ENCODE data around the gene SMYD2.

The SMYD2 gene

GRCh38 chr1:214281021-214281719 lies at the start of gene SMYD2:
SMYD2 (plus strand) TSS chr1:214281159; CDS start chr1:214281255, 96 bp downstream.
- peak; percentile 38 to 46 for DNase-seq

GRCh38 chr1:214233856-214234634 lies 46.9 kb upstream of the SMYD2 start:
- no peak for DNase-seq

GRCh38 chr1:214234635-214235025 lies 46.3 kb upstream of the SMYD2 start:
- no peak for DNase-seq

- DNase-seq = no peak
Measured at GRCh38 chr1:214236477-214236876, 44.5 kb upstream of the SMYD2 start.

- no peak for DNase-seq
Measured at GRCh38 chr1:214241060-214241459, 39.9 kb upstream of the SMYD2 start.

GRCh38 chr1:214244252-214244651 lies 36.7 kb upstream of the SMYD2 start:
- DNase-seq = no peak

- no peak for DNase-seq
Measured at GRCh38 chr1:214244841-214245240, 36.1 kb upstream of the SMYD2 start.

GRCh38 chr1:214247501-214248041 lies 33.4 kb upstream of the SMYD2 start:
- no peak for DNase-seq

- no peak for DNase-seq
Measured at GRCh38 chr1:214248311-214249085, 32.5 kb upstream of the SMYD2 start.

- no peak for DNase-seq
Measured at GRCh38 chr1:214249651-214250050, 31.3 kb upstream of the SMYD2 start.

GRCh38 chr1:214251354-214251753 lies 29.6 kb upstream of the SMYD2 start:
- DNase-seq = no peak

GRCh38 chr1:214255509-214255908 lies 25.4 kb upstream of the SMYD2 start:
- DNase-seq = no peak

- no peak for DNase-seq
Measured at GRCh38 chr1:214259353-214259977, 21.5 kb upstream of the SMYD2 start.

GRCh38 chr1:214260561-214261205 lies 20.3 kb upstream of the SMYD2 start:
- DNase-seq = no peak

- peak; percentile 58 to 76 for DNase-seq
Measured at GRCh38 chr1:214261206-214262123, 19.5 kb upstream of the SMYD2 start.

GRCh38 chr1:214264196-214264595 lies 16.8 kb upstream of the SMYD2 start:
- no peak for DNase-seq

- DNase-seq = no peak
Measured at GRCh38 chr1:214264976-214265375, 16.0 kb upstream of the SMYD2 start.

- DNase-seq = no peak
Measured at GRCh38 chr1:214270097-214270650, 10.8 kb upstream of the SMYD2 start.

GRCh38 chr1:214271174-214271858 lies 9.6 kb upstream of the SMYD2 start:
- DNase-seq = peak in 1 of 2 experiments; percentile 4
